Endometrium (tissue), 2 donors: ENCODE results near the gene USP3.

Source experiments
- FAIRE-seq: peaks from 2 replicates; lab custom pipeline; 2012; peaks lifted over from hg19 to GRCh38; lab: Jason Lieb, UNC
- donor health status: control.
- donor health status: control.

Gene USP3

DNA sequence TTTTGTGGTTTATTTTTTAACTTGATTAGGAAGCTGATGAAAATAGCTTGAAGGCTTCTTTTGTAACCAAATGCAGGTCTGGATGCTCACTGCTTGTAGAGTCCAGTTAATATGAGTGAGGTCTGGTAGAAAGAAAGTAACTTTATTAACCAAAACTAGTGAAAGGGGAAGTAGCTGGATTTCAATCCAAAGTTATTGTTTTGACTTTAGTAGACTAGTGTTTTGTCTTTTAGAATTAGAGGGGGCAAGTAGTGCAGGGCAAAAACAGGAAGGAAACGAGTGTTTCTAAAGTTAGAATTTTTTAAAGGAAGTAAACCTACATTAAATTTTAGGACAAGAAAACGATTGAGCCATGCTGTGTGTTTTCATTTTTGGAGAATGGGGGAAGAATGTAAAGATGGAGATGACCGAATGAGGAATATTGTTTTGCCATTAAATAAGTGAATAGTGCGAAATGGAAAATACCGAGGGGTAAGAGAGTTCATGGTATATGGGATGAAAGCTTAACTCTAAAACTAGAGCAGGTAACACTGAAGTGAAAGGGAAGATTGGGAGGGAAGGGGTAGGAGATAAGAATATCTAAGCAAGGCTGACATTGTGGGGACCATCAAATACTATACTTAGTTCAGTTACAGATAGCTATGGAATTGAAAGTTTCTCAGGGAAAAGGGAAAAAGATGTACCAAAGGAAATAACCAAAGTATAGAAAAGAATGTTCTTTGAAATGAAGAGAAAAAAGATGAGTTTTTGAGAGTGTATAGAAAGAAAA, 40.0 kb downstream of the USP3 start:
- no peak for FAIRE-seq

DNA sequence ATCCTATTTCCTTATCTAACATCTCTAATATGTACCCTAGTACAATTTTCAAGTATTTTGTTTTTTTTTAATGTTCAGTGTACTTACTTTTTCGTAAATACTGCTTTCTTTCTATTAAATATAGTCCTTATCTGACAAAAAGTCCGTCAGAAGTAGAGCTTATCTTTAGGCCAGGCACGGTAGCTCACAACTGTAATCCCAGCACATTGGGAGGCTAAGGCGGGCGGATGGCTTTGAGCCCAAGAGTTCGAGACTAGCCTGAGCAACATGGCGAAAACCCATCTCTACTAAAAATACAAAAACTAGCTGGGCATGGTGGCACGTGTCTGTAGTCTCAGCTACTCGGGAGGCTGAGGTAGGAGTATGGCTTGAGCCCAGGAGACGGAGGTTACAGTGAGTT, 41.1 kb downstream of the USP3 start:
- FAIRE-seq = no peak

DNA sequence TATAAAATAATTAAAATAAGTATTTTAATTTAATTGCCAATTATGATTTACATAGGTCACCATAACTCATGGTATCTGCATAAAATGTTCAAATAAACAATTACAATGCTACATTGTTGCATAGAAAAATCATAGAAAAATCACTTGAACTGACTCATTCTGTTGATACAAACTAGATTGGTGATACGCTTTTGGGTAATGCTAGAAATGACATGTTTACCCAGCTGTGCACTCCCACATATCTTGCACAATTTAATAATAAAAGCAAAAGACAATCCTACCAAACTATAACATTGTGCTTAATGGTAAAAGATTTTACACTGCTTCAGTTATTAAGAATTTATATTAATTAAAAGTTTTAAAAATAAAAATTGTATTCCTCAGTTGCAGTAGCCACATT, 47.0 kb downstream of the USP3 start:
- FAIRE-seq = peak; percentile 76

DNA sequence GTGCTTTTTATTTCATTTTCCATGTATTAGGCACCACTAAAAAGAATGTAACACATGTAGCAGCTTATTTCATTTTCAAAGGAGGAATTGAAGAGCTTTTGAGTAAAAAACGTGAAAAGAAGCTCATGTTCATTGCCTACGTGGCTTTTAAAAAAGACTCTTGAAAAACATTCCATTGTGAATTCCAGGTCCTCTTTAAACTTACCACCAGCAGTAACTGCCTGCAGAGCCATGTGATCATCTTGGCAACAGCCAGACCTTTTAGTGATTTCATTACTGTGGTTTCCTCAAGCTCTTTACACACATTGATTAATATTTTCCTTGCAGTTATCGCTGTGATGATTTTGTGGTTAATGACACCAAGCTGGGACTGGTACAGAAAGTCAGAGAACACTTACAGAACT, 49.0 kb downstream of the USP3 start:
- FAIRE-seq = peak; percentile 37

DNA sequence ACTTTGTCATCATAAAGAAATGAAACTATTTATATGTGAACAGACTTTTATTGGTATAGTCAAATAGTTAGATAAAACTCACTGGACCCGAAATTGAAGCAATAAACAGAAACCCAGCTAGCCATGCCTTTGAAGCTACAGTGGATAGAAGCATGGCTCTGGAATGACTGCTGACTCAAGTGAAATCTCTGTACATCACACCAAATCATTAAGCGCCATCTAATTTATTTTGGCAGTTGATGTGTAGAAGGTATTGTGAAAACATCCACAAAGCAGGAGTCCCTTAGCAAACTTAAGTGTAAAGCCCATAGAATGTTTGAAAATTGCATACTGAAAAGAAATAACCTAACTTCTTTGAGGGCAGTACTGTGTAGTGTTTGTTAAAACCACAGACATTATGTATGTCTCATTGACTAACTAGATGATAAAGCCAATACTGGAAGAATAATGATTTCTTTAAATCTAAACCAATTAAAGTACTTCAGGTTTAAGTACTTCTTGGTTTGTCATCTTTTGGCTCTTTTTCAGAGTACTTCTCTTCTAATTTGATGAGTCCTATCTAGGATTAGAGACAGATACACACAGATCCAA, 50.0 kb downstream of the USP3 start:
- no peak for FAIRE-seq

DNA sequence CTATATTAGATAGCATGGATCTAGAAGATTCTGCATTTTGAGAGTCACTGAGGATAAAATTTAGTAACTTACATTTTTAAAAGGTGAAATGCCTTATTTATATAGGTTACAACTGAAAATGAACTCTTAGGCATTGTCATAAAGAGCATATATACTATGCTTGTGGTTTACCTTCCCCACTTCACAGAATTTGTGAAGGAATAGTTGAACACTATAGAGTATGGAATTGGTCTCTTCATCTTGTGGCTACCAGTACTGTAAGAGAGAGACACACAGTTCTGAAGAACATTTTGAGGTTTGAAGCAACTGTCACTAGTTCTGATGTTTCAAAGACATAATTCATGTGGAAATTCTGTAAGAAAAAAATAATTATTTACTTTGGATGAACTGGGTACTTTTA, 51.1 kb downstream of the USP3 start:
- no peak for FAIRE-seq

DNA sequence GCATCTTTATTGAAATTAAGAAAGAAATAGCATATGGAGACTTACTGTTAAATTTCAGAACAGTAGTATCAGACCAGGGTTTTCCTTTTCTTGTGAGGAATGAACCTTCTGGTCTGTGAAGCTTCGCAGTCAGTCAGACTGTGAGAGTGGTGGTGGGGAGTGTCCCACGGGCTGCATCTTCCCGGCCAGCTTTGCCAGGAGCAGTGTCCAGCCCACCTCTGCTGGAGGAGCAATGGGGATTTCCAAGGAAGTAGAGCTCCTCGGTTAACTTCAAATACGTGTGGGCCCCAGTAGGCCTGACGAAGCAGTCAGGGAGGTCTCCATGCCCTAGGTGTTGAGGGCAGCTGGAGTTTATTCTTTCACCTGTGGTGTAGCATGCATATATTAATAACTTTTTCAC, 51.9 kb downstream of the USP3 start:
- FAIRE-seq = no peak

DNA sequence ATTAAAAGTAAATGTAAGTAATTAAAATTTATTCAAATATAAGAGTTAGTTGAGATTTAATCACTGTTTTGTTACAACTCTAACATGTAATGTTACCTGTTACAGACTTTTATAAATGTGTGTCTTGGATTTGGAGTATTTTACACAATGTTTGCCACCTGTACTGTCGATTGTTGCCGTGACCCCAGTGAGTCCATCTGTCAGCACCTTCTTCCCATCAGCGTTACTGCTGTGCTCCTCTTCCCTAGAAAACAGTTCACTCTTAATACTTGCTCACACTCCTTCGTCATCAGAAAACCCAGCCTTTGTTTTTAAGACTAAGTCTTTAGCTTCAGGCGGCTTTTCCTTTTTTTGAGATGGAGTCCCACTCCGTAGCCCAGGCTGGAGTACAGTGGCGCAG, 52.3 kb downstream of the USP3 start:
- no peak for FAIRE-seq

DNA sequence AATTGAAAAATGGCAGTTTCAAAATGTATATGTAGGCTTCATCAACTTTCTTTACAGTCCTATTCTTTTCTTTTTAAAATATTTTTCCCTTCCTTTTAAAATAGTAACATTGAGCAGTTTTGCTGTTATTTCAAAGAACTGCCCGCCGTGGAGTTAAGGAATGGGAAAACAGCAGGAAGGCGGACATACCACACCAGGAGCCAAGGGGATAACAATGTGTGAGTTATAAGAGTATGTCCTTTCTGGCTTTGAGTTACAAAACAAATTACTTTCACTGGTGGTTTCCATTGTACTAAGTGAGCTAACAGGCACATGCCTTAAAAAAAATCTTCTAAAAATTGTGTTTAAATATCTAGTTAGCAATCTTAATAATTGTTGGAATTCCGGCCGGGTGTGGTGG, 55.4 kb downstream of the USP3 start:
- FAIRE-seq = no peak

DNA sequence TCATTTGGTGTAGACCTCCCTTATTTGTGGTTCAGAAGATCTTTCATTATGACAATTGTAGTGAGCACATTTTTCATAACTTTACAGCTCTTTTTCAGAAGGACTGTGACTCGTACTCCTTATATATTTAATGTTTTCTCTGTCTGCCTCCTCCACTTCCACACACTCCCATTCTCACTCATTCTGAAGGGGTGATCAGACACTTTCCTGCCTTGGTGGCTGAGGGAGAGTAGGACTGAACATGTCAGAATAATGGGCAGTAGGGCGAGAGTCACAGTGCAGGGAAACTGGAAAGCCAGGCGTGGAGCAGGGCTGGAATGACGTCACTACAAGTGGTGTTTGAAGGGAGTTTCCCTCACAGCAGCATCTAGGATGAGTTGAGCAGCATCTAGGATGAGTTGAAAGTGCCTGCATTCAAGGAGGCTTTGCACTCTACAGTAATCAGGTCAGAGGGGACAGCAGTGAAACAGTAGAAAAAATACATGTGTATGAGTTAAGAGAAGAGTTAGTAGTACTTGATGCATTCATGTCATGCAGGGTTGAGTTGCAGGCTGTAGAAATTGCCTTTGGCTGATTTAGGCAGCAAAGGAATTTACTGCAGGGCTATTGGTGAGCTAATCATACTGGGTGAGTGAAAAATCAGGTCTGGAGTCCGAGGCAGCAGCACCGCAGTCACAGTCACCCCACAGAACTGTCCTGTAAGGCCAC, 56.5 kb downstream of the USP3 start:
- no peak for FAIRE-seq

DNA sequence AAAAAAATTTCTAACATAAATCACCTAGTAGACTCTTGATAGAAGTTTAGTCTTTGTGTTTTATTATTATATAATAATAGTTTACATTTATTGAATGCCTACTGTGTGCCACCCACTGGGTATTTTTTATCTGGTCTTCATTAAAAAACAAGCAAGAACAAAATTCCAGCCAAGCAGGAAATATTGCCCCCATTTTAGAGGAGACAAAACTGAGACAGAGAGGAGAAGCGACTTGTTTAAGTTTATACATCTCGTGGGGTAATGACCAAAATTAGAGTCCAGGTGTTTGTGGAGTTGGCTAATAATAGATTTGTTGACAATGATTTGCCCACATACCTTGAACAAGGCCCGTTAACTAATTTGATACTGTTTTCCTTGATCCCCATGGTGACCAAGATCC, 59.7 kb downstream of the USP3 start:
- FAIRE-seq = no peak

DNA sequence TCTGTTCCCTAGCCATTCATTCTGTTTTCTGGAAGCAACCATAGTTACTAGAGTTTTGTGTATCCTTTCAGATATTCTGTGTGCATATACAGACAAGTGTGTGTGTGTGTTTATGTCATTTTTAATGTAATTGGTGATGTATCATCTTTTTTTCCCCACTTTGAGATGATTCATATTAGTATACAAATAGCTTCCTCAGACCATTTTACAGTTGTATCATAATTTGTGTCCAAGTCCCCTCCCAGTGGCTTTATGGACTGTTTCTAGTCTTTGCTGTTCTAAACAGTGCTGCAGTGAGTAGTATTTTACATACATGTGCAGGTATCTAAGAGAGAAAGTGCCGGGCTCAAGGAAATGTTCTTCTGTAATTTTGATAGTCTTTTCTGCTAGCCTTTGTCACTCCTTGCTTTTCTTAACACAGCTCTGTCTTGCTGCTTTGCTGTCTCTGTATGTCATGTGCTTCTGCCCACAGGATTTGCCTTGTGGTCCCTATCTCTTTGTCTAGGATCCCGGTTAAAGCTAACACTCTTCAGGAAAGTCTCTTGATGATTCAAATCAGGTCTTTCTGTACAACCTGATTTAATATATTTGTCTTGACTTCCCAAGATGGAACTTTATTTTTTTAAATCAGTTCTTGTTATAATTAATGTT, 61.3 kb downstream of the USP3 start:
- FAIRE-seq = no peak

DNA sequence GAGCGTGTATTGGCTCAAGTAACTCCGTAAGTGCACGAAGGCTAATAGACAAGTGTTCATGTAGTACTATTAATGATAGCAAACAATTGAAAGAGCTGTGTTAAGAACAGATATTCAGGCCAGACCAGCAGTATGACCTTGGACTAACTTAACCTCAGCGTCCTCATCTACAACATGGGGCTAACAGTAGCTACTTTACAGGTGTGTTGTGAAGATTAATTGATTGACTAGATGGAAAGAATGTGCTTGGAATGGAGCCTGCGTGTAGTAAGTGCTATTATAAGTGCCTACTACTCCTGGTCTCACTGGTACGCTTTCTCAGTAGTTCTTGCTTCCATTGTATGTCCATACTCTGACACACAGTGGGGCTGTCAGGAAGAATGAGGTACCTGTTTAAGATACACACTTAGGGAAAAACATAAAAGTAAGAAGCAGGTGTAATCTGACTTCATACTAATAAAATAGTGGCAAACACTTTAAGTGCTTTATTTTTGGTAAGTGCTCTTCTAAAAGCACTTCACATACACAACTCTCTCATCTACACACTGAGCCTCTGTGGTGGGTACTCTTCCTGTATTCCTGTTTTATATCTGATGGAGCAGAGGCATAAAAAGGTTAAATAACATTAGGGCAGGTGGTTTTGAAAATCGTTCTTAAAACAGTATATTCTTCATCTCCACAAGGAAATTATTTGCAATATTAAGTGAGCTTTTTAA, 68.5 kb downstream of the USP3 start:
- no peak for FAIRE-seq

DNA sequence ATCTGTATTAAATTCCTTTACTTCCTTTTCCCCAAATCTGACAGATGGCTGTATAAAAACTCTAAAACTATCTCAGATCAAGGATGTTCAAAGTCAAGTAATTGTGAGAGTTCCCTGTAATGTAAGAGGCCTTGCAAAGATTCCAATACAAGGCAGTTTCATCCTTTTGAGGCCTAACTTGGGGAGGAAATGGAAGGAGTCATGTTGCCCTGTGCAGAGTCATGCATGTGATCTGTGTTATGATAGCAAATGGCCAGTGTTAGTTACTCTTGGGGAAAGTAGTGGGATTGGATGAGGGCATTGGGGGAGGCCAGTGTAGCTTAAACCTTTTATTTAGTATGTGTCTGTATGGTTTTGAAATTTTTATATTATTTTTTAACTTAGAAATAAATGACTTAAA, 69.1 kb downstream of the USP3 start:
- no peak for FAIRE-seq

DNA sequence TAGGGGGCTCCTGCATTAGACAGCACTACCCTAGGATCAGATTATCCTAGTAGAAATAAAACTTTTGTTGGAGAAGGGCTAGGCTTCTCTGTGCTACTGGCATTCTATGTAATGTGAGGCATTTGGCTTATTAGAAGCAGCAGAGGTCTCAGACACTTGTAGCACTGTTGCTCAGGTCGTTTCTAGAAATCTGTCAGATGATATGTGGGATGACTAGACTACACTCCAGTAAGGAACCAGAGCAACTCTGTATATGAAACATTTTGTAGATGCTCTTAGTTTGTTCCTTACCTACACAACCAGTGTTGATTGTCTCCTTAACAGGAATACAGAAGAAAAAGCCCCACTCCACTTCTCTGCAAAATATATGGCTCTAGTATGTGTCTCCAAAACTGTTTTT, 70.9 kb downstream of the USP3 start:
- FAIRE-seq = no peak

DNA sequence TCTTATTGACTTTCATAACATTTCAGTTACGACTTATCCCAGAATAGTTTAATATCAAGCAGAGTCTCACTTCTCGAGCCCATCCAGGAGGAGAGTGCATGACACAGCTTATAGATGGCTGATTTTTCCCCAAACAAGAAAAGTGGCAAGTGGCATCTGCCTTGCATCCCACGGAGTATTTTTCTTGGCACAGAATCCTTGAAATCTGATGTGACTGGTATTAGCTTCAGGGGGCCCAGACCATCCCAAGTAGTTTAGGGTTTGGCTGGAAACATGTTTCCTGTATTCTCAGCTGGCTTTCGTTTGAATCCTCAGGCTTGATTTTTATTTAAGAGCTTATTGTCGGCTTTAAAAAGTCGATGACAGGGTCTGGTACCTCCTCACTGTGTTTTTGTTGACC, 72.0 kb downstream of the USP3 start:
- no peak for FAIRE-seq

DNA sequence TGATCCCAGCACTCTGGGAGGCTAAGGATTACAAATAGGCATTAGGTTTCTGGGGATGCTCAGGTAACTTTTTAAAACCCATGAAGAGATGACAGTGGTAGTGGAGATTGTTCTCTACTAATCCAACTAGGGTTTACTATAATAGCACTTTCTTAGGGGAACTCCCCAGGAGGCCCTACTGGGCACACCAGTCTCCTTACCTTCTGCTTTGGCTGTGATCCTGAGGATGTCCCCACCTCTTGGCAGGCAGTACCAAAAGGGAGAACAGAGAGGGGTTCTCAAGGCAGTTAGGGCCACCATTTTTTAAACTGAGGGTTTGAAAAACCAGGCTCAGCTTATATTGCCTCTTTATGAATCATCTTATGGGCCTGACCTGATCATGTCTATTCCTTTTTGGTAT, 77.8 kb downstream of the USP3 start:
- no peak for FAIRE-seq

DNA sequence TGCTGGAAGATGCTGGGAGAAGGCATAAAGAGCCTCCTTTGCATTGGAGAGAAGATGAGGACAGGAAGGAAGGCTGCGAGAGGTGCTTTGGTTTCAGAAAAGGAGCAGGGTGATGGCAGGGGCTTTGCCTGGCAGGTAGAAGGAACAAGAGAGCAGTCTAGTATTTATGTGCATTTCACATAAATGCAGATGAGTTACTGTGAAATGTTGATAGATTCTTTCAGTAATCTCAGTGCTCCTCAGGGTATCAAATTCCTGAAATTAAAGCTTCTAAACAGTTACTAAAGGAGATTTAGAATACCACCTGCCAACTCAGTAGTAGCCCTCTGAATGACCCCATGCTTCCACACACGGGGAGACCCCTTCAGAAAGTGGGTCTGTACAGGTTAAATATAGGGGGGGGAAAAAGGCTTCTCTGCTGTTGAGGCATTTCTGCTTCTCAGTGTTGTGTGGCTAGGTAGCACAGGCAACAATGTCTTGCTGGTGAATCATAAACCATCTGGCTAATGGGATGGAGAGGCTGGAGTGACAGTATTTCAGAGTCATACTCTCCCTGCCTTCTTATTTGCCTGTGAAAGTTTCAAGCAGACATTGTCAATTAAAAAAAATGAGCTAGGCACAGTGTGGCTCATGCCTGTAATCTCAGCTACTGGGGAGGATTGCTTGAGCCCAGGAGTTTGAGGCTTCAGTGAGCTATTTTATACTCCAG, 78.5 kb downstream of the USP3 start:
- no peak for FAIRE-seq

DNA sequence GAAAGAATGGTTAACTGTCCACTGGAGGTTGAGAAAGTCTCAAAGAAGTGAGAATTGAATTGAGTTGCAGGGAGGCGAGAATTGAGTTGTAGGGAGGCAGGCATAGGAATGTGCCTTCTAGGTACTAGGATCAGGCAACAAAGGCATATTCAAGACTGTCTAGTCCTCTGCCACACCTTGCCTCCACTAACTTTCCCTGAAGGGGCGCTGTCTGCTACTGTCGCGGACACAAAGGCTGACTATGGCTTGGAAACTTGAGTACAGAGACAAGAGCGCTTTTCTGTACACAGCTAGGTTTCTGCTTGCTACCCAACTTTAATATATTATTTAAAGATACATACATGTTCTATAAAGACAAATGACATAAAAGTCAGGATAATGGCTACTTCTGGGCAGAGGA, 82.4 kb downstream of the USP3 start:
- FAIRE-seq = no peak

DNA sequence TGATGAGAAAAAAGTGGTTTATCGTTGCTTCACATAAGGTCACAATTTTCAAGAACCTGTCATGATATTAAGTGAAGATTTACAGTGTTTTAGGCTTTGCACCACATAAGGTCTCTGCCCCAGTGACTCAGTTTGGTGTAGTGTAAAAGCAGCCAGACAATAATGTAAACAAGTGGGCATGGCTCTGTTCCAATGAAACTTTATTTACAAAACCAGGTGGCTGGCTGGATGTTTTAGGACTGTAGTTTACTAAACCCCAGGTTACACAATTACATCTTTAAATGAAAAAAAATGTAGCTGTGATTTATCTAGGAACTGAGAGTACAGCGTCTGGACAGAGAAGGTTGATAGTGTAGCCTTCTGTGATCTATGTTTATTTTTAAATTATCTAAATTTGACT, 83.1 kb downstream of the USP3 start:
- no peak for FAIRE-seq

DNA sequence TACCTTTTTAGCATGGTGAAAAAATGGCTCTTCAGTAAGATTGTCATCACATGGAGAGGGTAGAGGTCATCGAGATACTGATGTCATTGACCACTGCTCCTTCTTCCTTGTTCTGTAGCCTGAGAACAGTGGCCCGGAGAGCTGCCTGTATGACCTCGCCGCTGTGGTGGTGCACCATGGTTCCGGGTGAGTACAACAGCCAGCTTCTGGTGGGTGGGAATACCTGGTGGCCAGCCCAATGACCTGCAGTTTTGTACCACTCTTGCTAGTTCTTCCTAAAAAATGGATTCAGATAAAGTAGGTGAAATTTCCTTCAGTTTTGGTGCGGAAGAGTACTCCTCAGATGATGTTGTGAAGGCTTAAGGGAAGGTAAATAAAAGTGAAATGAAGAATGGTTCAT, 84.4 kb downstream of the USP3 start:
- FAIRE-seq = no peak
